Liver (tissue), 9 donors: ENCODE measurements around the gene SAMSN1. TPM values are rescaled to one million over a fixed set of nuclear protein-coding genes. Genes with fewer than 3 reads are reported as not detected.

ENCODE experiments used
- DNase-seq: peaks from one replicate; pipeline ENCODE4 v3.0.0-alpha.2; 2017; ENCODE audit warnings: low spot score
- H3K27ac ChIP-seq, 2 donors: one replicate each; pipeline ENCODE4 v1.7.0; 2013; ENCODE audit warnings: inconsistent platforms in 2 of 2, low read length in 2 of 2, control low read depth in 1 of 2, low read depth in 1 of 2, mild to moderate bottlenecking in 1 of 2
- H3K27me3 ChIP-seq, 4 donors: one replicate each; pipeline versions ENCODE4 v1.6.1 to v1.7.0; 2013; ENCODE audit warnings: low read length in 3 of 4, inconsistent platforms in 1 of 4, mild to moderate bottlenecking in 1 of 4, moderate library complexity in 1 of 4; ENCODE audit not compliant: control insufficient read depth in 4 of 4, insufficient read depth in 4 of 4
- H3K36me3 ChIP-seq, 4 donors: one replicate each; pipeline versions ENCODE4 v1.6.1 to v1.7.0; 2013; ENCODE audit warnings: low read length in 3 of 4, mild to moderate bottlenecking in 3 of 4, low read depth in 1 of 4, moderate library complexity in 1 of 4; ENCODE audit not compliant: control insufficient read depth in 4 of 4, insufficient read depth in 3 of 4
- H3K4me1 ChIP-seq, 4 donors: one replicate each; pipeline versions ENCODE4 v1.6.1 to v1.7.0; 2013; ENCODE audit warnings: low read length in 3 of 4, mild to moderate bottlenecking in 3 of 4, moderate library complexity in 1 of 4; ENCODE audit not compliant: control insufficient read depth in 4 of 4, insufficient read depth in 4 of 4
- H3K4me3 ChIP-seq, 3 donors: one replicate each; pipeline versions ENCODE4 v1.6.1 to v1.7.0; 2013; ENCODE audit warnings: low read length in 3 of 3, control low read depth in 1 of 3, low read depth in 1 of 3, mild to moderate bottlenecking in 1 of 3
- H3K9ac ChIP-seq, 2 donors: one replicate each; pipeline ENCODE4 v1.7.0; 2013; ENCODE audit warnings: low read length in 2 of 2, mild to moderate bottlenecking in 2 of 2, moderate library complexity in 2 of 2, control low read depth in 1 of 2, low read depth in 1 of 2
- H3K9me3 ChIP-seq, 4 donors: one replicate each; pipeline versions ENCODE4 v1.6.1 to v1.7.0; 2013; ENCODE audit warnings: low read length in 3 of 4; ENCODE audit not compliant: control insufficient read depth in 4 of 4
- CTCF ChIP-seq: fragments of 150-350 bp; IDR thresholded peaks from 2 replicates; pipeline ENCODE4 v1.5.1; 2017; ENCODE audit warnings: improper control_type of control experiment, low read depth, low read length; ENCODE audit not compliant: missing input control
- EGR1 ChIP-seq, 2 donors: IDR thresholded peaks; 2 replicates each; pipeline ENCODE4 v1.6.1; 2016 to 2018; ENCODE audit warnings: antibody characterized with exemption in 2 of 2, low read depth in 2 of 2
- FOXA1 ChIP-seq: IDR thresholded peaks from 2 replicates; pipeline ENCODE4 v1.6.1; 2016; ENCODE audit warnings: antibody characterized with exemption
- FOXA2 ChIP-seq: IDR thresholded peaks from 2 replicates; pipeline ENCODE4 v1.6.1; 2016; ENCODE audit warnings: antibody characterized with exemption
- GABPA ChIP-seq, 2 donors: IDR thresholded peaks in 1 of 2; conservative IDR thresholded peaks in 1 of 2; 2 replicates each; pipeline ENCODE4 v1.6.1; 2016; ENCODE audit warnings: antibody characterized with exemption in 2 of 2, mild to moderate bottlenecking in 1 of 2, moderate library complexity in 1 of 2
- HNF4A ChIP-seq, 2 donors: conservative IDR thresholded peaks; 2 replicates each; pipeline ENCODE4 v1.6.1; 2016; ENCODE audit warnings: antibody characterized with exemption in 2 of 2, mild to moderate bottlenecking in 2 of 2
- HNF4G ChIP-seq: IDR thresholded peaks from 2 replicates; pipeline ENCODE4 v1.6.1; 2016; ENCODE audit warnings: antibody characterized with exemption
- JUND ChIP-seq, 2 donors: IDR thresholded peaks; 2 replicates each; pipeline ENCODE4 v1.6.1; 2016; ENCODE audit warnings: antibody characterized with exemption in 2 of 2
- MAX ChIP-seq: IDR thresholded peaks from 2 replicates; pipeline ENCODE4 v1.6.1; 2016; ENCODE audit warnings: antibody characterized with exemption
- NR2F2 ChIP-seq: IDR thresholded peaks from 2 replicates; pipeline ENCODE4 v1.6.1; 2016; ENCODE audit warnings: antibody characterized with exemption
- RAD21 ChIP-seq, 2 donors: IDR thresholded peaks; 2 replicates each; pipeline ENCODE4 v1.6.1; 2016; ENCODE audit warnings: antibody characterized with exemption in 2 of 2, mild to moderate bottlenecking in 2 of 2
- REST ChIP-seq: IDR thresholded peaks from 2 replicates; pipeline ENCODE4 v1.6.1; 2016; ENCODE audit warnings: antibody characterized with exemption, mild to moderate bottlenecking
- RXRA ChIP-seq, 2 donors: IDR thresholded peaks; 2 replicates each; pipeline ENCODE4 v1.6.1; 2017 to 2018; ENCODE audit warnings: antibody characterized with exemption in 2 of 2, mild to moderate bottlenecking in 1 of 2
- SP1 ChIP-seq: IDR thresholded peaks from 2 replicates; pipeline ENCODE4 v1.6.1; 2018; ENCODE audit warnings: antibody characterized with exemption, mild to moderate bottlenecking
- TAF1 ChIP-seq: conservative IDR thresholded peaks from 2 replicates; pipeline ENCODE4 v1.6.1; 2016; ENCODE audit warnings: antibody characterized with exemption, mild to moderate bottlenecking
- YY1 ChIP-seq: IDR thresholded peaks from 2 replicates; pipeline ENCODE4 v1.6.1; 2016; ENCODE audit warnings: antibody characterized with exemption, mild to moderate bottlenecking
- ZBTB33 ChIP-seq: IDR thresholded peaks from 2 replicates; pipeline ENCODE4 v1.6.1; 2016; ENCODE audit warnings: antibody characterized with exemption
- WGBS: extraction: QIAGEN DNeasy Blood & Tissue Kit; methylation state at CpG from one replicate; pipeline ENCODE4 v1.1.7; 2013; 5-methylcytosine and 5-hydroxymethylcytosine counted together
- polyA plus RNA-seq, 2 donors: library from polyadenylated mRNA; stranded (reverse) in 1 of 2; unstranded in 1 of 2; fragments of 200-250 nt in 1 of 2; fragments of >200 nt in 1 of 2; fragmentation: Nextera tagmentation in 1 of 2; extraction: Ambion mirVana in 1 of 2; gene quantifications; one replicate each; pipeline versions ENCODE4 v1.2.1 to v1.2.3, GENCODE V29; 2013 to 2015
- total RNA-seq, 2 donors: library from RNA; depleted of rRNA; stranded (reverse); fragments of >200 nt; gene quantifications; one replicate each; pipeline ENCODE4 v1.2.3, GENCODE V29; 2014
- donor health status: healthy.
- donor health status: healthy.
- donor health status: healthy.
- donor health status: healthy.
- donor health status: healthy.

SAMSN1 gene
- total and polyA plus RNA-seq, 4 donors: 2.2 to 9.0 (median 3.4) TPM

- no peak for DNase-seq
- H3K9ac ChIP-seq: no peak overlapping the region
- no peak for TF ChIP-seq RAD21 (IDR thresholded peaks at IDR 0.05)
- TF ChIP-seq HNF4G: no peak
- no peak for TF ChIP-seq JUND (IDR thresholded peaks at IDR 0.05)
- TF ChIP-seq EGR1 (IDR thresholded peaks at IDR 0.05; ENCODE audit: low read depth in 2 of 2): no peak
- no peak for TF ChIP-seq GABPA (IDR thresholded peaks at IDR 0.05 in 1 of 2, conservative IDR thresholded peaks at IDR 0.05 in 1 of 2)
- no peak for TF ChIP-seq FOXA2
- TF ChIP-seq SP1: no peak
- TF ChIP-seq ZBTB33: no peak
- TF ChIP-seq FOXA1: no peak
- TF ChIP-seq CTCF: no peak
- TF ChIP-seq TAF1: no peak
- no peak for TF ChIP-seq REST
- no peak for TF ChIP-seq NR2F2
- TF ChIP-seq HNF4A (conservative IDR thresholded peaks at IDR 0.05): no peak
- no peak for TF ChIP-seq MAX
- 75% methylated on average over 5 of the region's 5 CpGs for WGBS
- no peak overlapping the region for H3K4me3 ChIP-seq
- H3K4me1 ChIP-seq: no peaks in the 10 kb centered on the region
- no peaks in the 10 kb centered on the region for H3K27me3 ChIP-seq
- H3K27ac ChIP-seq: no peak overlapping the region
- peaks cover 0 to 10% (median 0%) of the 10 kb centered on the region in 4 donors for H3K9me3 ChIP-seq
- no peaks in the 10 kb centered on the region for H3K36me3 ChIP-seq
Measured at GRCh38 chr21:14557413-14557812, 11.3 kb upstream of the SAMSN1 start.

- H3K27ac ChIP-seq: no peak overlapping the region
- no peak overlapping the region for H3K9ac ChIP-seq
- TF ChIP-seq YY1 (no peak), GABPA (IDR thresholded peaks at IDR 0.05 in 1 of 2, conservative IDR thresholded peaks at IDR 0.05 in 1 of 2) (no peak), CTCF (no peak), RAD21 (IDR thresholded peaks at IDR 0.05) (no peak), JUND (IDR thresholded peaks at IDR 0.05) (no peak), RXRA (IDR thresholded peaks at IDR 0.05) (no peak), SP1 (no peak), EGR1 (IDR thresholded peaks at IDR 0.05; ENCODE audit: low read depth in 2 of 2) (no peak)
- no peaks in the 10 kb centered on the region for H3K36me3 ChIP-seq
- H3K9me3 ChIP-seq: no peaks in the 10 kb centered on the region
- no peak overlapping the region for H3K4me3 ChIP-seq
- H3K27me3 ChIP-seq: no peaks in the 10 kb centered on the region
- whole genome bisulfite sequencing: 67% methylated on average over 1 of the region's 1 CpG
- no peak for DNase-seq
- H3K4me1 ChIP-seq: no peaks in the 10 kb centered on the region
Measured at GRCh38 chr21:14554948-14555347, 8.8 kb upstream of the SAMSN1 start.
